Endothelial cell of umbilical vein (primary cell): ENCODE measurements around the gene SYCP2. TPM values are rescaled to one million over a fixed set of nuclear protein-coding genes. Genes with fewer than 3 reads are reported as not detected.

Experiments
- BruUV-seq: library from RNA; stranded (reverse); fragments of 400-500 nt; replicated peaks from 2 replicates; lab custom pipeline; 2021; lab: Mats Ljungman, UMichigan
- CTCF ChIA-PET: fragments of 300-600, 350-600 bp; sonication (Branson Sonifier 250); formaldehyde crosslinking; loops from one replicate; lab custom pipeline; 2021; ENCODE audit warnings: antibody characterized with exemption, inconsistent platforms; lab: Charles Lee
- POLR2A ChIA-PET: fragments of 300-600, 350-600 bp; sonication (Branson Sonifier 250); formaldehyde crosslinking; loops from one replicate; lab custom pipeline; 2021; ENCODE audit warnings: antibody characterized with exemption, inconsistent platforms; lab: Charles Lee
- DNase-seq: peaks from one replicate; pipeline ENCODE4 v3.0.0-alpha.2; 2011; ENCODE audit warnings: low read depth, low spot score
- FAIRE-seq: peaks from 2 replicates; lab custom pipeline; 2011; peaks lifted over from hg19 to GRCh38; lab: Jason Lieb, UNC
- H2AFZ ChIP-seq: 2 replicates; pipeline ENCODE4 v1.6.0; 2012; ENCODE audit warnings: low read depth, low read length, control low read depth, inconsistent platforms
- H3K27ac ChIP-seq: 2 replicates; pipeline ENCODE4 v1.5.1; 2011; ENCODE audit warnings: low read depth, mild to moderate bottlenecking, control low read depth, low read length, moderate library complexity; ENCODE audit not compliant: insufficient read depth
- H3K27me3 ChIP-seq, 2 experiments: 2 replicates each; pipeline versions ENCODE4 v1.6.0 to v1.6.1; 2011; ENCODE audit warnings: low read length in 2 of 2, mixed read lengths in 1 of 2; ENCODE audit not compliant: control insufficient read depth in 2 of 2, insufficient read depth in 2 of 2
- H3K36me3 ChIP-seq, 2 experiments: 2 replicates in 1 of 2; 3 replicates in 1 of 2; pipeline ENCODE4 v1.5.1; 2011; ENCODE audit warnings: low read length in 2 of 2, mild to moderate bottlenecking in 1 of 2, moderate library complexity in 1 of 2; ENCODE audit not compliant: control insufficient read depth in 2 of 2, insufficient read depth in 2 of 2; ENCODE audit errors: extremely low read depth in 1 of 2
- H3K4me1 ChIP-seq: 3 replicates; pipeline ENCODE4 v1.5.1; 2011; ENCODE audit warnings: mild to moderate bottlenecking, low read length; ENCODE audit not compliant: control insufficient read depth, insufficient read depth; ENCODE audit errors: extremely low read depth
- H3K4me2 ChIP-seq: 2 replicates; pipeline ENCODE4 v1.6.1; 2011; ENCODE audit warnings: low read length, control low read depth, mixed read lengths; ENCODE audit not compliant: insufficient read depth
- H3K4me3 ChIP-seq, 3 experiments: fragments of 200-600 bp in 1 of 3; sonication (generic), shearing (Covaris generic) in 1 of 3; replicated peaks in 1 of 3; 2 replicates each; pipeline ENCODE4 v1.5.1; 2011 to 2016; ENCODE audit warnings: control low read depth in 3 of 3, low read length in 3 of 3, mild to moderate bottlenecking in 2 of 3, inconsistent platforms in 1 of 3, low read depth in 1 of 3, moderate library complexity in 1 of 3; ENCODE audit not compliant: insufficient read depth in 1 of 3
- H3K79me2 ChIP-seq: 2 replicates; pipeline ENCODE4 v1.6.0; 2012; ENCODE audit warnings: low read length, inconsistent platforms; ENCODE audit not compliant: control insufficient read depth, insufficient read depth
- H3K9ac ChIP-seq: replicated peaks from 2 replicates; pipeline ENCODE3; 2011; ENCODE audit warnings: low read length, control low read depth; ENCODE audit not compliant: insufficient read depth; ENCODE audit errors: extremely low read depth
- H3K9me1 ChIP-seq: replicated peaks from 3 replicates; pipeline ENCODE4 v1.6.0; 2011; ENCODE audit warnings: mild to moderate bottlenecking, low read length; ENCODE audit not compliant: control insufficient read depth, insufficient read depth; ENCODE audit errors: extremely low read depth
- H3K9me3 ChIP-seq: replicated peaks from 2 replicates; pipeline ENCODE4 v1.5.1; 2012; ENCODE audit warnings: low read length, inconsistent platforms; ENCODE audit not compliant: control insufficient read depth, insufficient read depth
- H4K20me1 ChIP-seq: replicated peaks from 2 replicates; pipeline ENCODE3; 2011; ENCODE audit warnings: mild to moderate bottlenecking, low read length; ENCODE audit not compliant: control insufficient read depth, insufficient read depth; ENCODE audit errors: extremely low read depth
- EZH2 ChIP-seq: IDR thresholded peaks from 2 replicates; pipeline ENCODE4 v1.6.1; 2012; ENCODE audit warnings: borderline replicate concordance, low read depth, mild to moderate bottlenecking, moderate library complexity, low read length, inconsistent platforms; ENCODE audit not compliant: severe bottlenecking
- FOS ChIP-seq: IDR thresholded peaks from 2 replicates; pipeline ENCODE4 v1.6.1; 2011; ENCODE audit warnings: mild to moderate bottlenecking, low read length, moderate library complexity, borderline replicate concordance; ENCODE audit not compliant: insufficient read depth
- GATA2 ChIP-seq: IDR thresholded peaks from 2 replicates; pipeline ENCODE4 v1.7.0; 2011; ENCODE audit warnings: low read depth, mild to moderate bottlenecking, moderate library complexity, mixed read lengths, low read length; ENCODE audit not compliant: insufficient read length, insufficient read depth
- JUN ChIP-seq: IDR thresholded peaks from 2 replicates; pipeline ENCODE4 v1.6.1; 2011; ENCODE audit warnings: borderline replicate concordance, low read depth; ENCODE audit not compliant: insufficient read length, insufficient read depth
- MYC ChIP-seq: IDR thresholded peaks from one replicate; pipeline ENCODE4 v1.6.1; 2011; ENCODE audit warnings: mild to moderate bottlenecking, low read depth, low read length
- POLR2A ChIP-seq: IDR thresholded peaks from 2 replicates; pipeline ENCODE4 v1.6.1; 2012; ENCODE audit warnings: low read depth, mild to moderate bottlenecking, control low read depth, low read length
- POLR2AphosphoS5 ChIP-seq: IDR thresholded peaks from 2 replicates; pipeline ENCODE4 v1.6.1; 2012; ENCODE audit warnings: low read depth, mild to moderate bottlenecking, control low read depth, low read length, moderate library complexity; ENCODE audit not compliant: insufficient read depth
- dilution Hi-C: fragments of 300-500 bp; cut with MboI; formaldehyde crosslinking; loops from one replicate; pipeline ENCODE4 v1.15.0; 2019; ENCODE audit warnings: low sequenced_read_pairs; ENCODE audit not compliant: extremely low pct_ligation_motif_present
- intact Hi-C: fragments of 100-400 bp; cut with micrococcal nuclease; formaldehyde crosslinking; loops from one replicate; pipeline ENCODE4 v1.10.0; 2022
- polyA plus RNA-seq, 4 experiments: library from polyadenylated mRNA; depleted of rRNA in 3 of 4; stranded (reverse) in 3 of 4; unstranded in 1 of 4; fragments of >200 nt; gene quantifications; 2 replicates each; pipeline versions ENCODE4 v1.2.1 to v1.2.3, GENCODE V29; 2011 to 2012; ENCODE audit warnings: missing spikeins in 1 of 4
- total RNA-seq: library from RNA; stranded (reverse); gene quantifications from 2 replicates; pipeline ENCODE4 v1.2.3, GENCODE V29; 2021
- TF ChIP-seq, protein P1 (sequence below): IDR thresholded peaks from 2 replicates; pipeline ENCODE4 v1.6.1; 2011; ENCODE audit not compliant: insufficient read depth, insufficient read length
- TF ChIP-seq, protein P2 (sequence below), 2 donors: IDR thresholded peaks; 1 replicate in 1 of 2; 2 replicates in 1 of 2; pipeline ENCODE4 v1.5.1; 2011; ENCODE audit warnings: low read length in 2 of 2, mild to moderate bottlenecking in 2 of 2, moderate library complexity in 2 of 2, control low read depth in 1 of 2, inconsistent platforms in 1 of 2, low read depth in 1 of 2; ENCODE audit not compliant: insufficient read depth in 1 of 2; ENCODE audit errors: extremely low read depth in 1 of 2

Gene SYCP2
- total and polyA plus RNA-seq, 2 donors (not counting 3 experiments of a cell fraction or from before 2014, with no cell fraction given), result 0.07 to 0.35 TPM

DNA sequence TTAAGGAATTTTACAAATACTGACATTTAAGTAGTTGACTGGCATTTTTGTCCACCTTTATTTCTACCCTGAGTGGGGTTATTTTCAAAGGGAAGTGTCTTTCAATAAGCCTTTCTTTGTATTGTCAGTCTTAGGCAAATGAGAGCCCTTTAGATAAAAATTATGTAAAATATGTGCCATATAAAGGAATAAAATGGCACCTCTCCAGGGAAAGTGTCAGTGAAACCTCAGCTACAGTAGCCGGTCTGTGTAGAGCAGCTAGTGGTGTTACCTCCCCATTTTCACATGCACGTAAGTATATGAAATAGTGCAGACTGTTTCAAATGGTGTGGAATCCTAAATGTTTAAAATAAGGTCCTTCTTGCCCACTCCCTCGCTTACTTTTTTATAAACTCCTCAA, 11.7 kb upstream of the SYCP2 start:
- CTCF ChIA-PET, result interaction anchor here (1.7 to 2.9 kb wide), 3 partner anchors 10 to 1951 kb away, joined by 4 to 14 read pairs (median 9); partner anchors contain the start of gene SYCP2
- FAIRE-seq, result no peak
- H3K4me2 ChIP-seq, result no peak overlapping the region

More for the DNA sequence above, 11.7 kb upstream of the SYCP2 start:
- H3K36me3 ChIP-seq, result peaks cover 5 to 8% of the 10 kb centered on the region in 2 experiments
- H3K27ac ChIP-seq, result no peak overlapping the region
- no peaks in the 10 kb centered on the region for H4K20me1 ChIP-seq
- no peaks in the 10 kb centered on the region for H3K9me3 ChIP-seq
- no peak overlapping the region for H2AFZ ChIP-seq
- H3K79me2 ChIP-seq, result no peaks in the 10 kb centered on the region
- no TSS peak for BruUV-seq
- no peaks in the 10 kb centered on the region for H3K9me1 ChIP-seq
- H3K4me1 ChIP-seq, result peaks cover 9% of the 10 kb centered on the region
- no peak for DNase-seq
- H3K27me3 ChIP-seq, result no peaks in the 10 kb centered on the region
- intact Hi-C loops, result loop anchor here (10.0 kb wide), 1 partner anchor 930 kb away; the partner anchor contains the start of gene TUBB1
- H3K4me3 ChIP-seq, result no peak overlapping the region
- no peak overlapping the region for H3K9ac ChIP-seq
- TF ChIP-seq, protein P1, sequence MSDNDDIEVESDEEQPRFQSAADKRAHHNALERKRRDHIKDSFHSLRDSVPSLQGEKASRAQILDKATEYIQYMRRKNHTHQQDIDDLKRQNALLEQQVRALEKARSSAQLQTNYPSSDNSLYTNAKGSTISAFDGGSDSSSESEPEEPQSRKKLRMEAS, result no peak
- TF ChIP-seq POLR2A (no peak), JUN (no peak), EZH2 (no peak), GATA2 (no peak), MYC (no peak), POLR2AphosphoS5 (no peak), FOS (no peak)
- TF ChIP-seq, protein P2, sequence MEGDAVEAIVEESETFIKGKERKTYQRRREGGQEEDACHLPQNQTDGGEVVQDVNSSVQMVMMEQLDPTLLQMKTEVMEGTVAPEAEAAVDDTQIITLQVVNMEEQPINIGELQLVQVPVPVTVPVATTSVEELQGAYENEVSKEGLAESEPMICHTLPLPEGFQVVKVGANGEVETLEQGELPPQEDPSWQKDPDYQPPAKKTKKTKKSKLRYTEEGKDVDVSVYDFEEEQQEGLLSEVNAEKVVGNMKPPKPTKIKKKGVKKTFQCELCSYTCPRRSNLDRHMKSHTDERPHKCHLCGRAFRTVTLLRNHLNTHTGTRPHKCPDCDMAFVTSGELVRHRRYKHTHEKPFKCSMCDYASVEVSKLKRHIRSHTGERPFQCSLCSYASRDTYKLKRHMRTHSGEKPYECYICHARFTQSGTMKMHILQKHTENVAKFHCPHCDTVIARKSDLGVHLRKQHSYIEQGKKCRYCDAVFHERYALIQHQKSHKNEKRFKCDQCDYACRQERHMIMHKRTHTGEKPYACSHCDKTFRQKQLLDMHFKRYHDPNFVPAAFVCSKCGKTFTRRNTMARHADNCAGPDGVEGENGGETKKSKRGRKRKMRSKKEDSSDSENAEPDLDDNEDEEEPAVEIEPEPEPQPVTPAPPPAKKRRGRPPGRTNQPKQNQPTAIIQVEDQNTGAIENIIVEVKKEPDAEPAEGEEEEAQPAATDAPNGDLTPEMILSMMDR (IDR thresholded peaks at IDR 0.05; ENCODE audit: extremely low read depth in 1 of 2, insufficient read depth in 1 of 2, low read depth in 1 of 2, low read length in 2 of 2), result no peak
- dilution Hi-C loops, result no loop called here
- POLR2A ChIA-PET, result no interaction called here
